Sigmoid colon (tissue), 4 donors: ENCODE results near the gene AKR1B15.

Experiments
- EP300 ChIP-seq, 4 donors: sonication (generic); formaldehyde crosslinking; IDR thresholded peaks; one replicate each; pipeline ENCODE4 v1.6.1; 2017; ENCODE audit warnings: antibody characterized with exemption in 4 of 4
- POLR2A ChIP-seq, 2 donors: fragments of 450-650 bp; IDR thresholded peaks; one replicate each; pipeline ENCODE4 v1.6.1; 2016; ENCODE audit warnings: antibody characterized with exemption in 2 of 2, mild to moderate bottlenecking in 2 of 2, moderate library complexity in 2 of 2

DNA sequence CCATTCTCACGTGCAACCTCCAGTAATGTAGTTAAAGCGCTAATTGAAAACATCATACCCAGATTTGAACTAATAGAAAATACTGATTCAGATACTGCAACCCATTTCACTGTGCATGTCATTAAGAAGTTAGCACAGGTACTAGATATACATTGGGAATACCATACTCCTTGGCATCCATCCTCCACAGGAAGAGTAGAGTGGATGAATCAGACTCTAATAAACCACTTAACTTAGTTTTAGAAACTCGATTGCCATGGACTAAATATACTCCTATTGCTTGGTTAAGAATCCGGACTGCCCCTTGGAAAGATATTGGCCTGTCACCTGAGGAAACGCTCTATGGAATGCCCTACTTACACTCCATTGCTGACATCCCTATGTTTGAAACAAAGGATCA lies 9.5 kb downstream of the AKR1B15 start:
- no peak for TF ChIP-seq POLR2A (IDR thresholded peaks at IDR 0.05)
- TF ChIP-seq EP300 (IDR thresholded peaks at IDR 0.05), result no peak
